ENCODE measurements around the gene SENP1. TPM values are rescaled to one million over a fixed set of nuclear protein-coding genes. Genes with fewer than 3 reads are reported as not detected.

The SENP1 gene
- total RNA-seq, 4 donors from 2014 or later, result 14.6 to 20.3 (median 18.0) TPM

- TF ChIP-seq CTCF (IDR thresholded peaks at IDR 0.05; ENCODE audit: low read depth), result no peak
Measured at GRCh38 chr12:48106681-48107613, 1.1 kb upstream of the SENP1 start.

- TF ChIP-seq CTCF (IDR thresholded peaks at IDR 0.05; ENCODE audit: low read depth), result no peak
Measured at GRCh38 chr12:48105321-48105866, 485 bp downstream of the SENP1 start.

- no peak for TF ChIP-seq CTCF (IDR thresholded peaks at IDR 0.05; ENCODE audit: low read depth)
Measured at GRCh38 chr12:48104531-48104930, 1.3 kb downstream of the SENP1 start.

- no peak for TF ChIP-seq CTCF (IDR thresholded peaks at IDR 0.05; ENCODE audit: low read depth)
Measured at GRCh38 chr12:48092611-48093010, 13.3 kb downstream of the SENP1 start.

GRCh38 chr12:48086327-48086726, 19.6 kb downstream of the SENP1 start:
- no peak for TF ChIP-seq CTCF (IDR thresholded peaks at IDR 0.05; ENCODE audit: low read depth)

GRCh38 chr12:48084841-48085460, 20.9 kb downstream of the SENP1 start:
- no peak for TF ChIP-seq CTCF (IDR thresholded peaks at IDR 0.05; ENCODE audit: low read depth)

- TF ChIP-seq CTCF (IDR thresholded peaks at IDR 0.05; ENCODE audit: low read depth), result no peak
Measured at GRCh38 chr12:48084066-48084465, 21.8 kb downstream of the SENP1 start.
